SK-N-SH (cell line): Measurements from ENCODE around the gene PYY. TPM values are rescaled to one million over a fixed set of nuclear protein-coding genes. Genes with fewer than 3 reads are reported as not detected.

Experiments used
- CTCF ChIA-PET: fragments of 300-600, 350-600 bp; formaldehyde crosslinking; extraction: SDS; loops from one replicate; lab custom pipeline; 2021; lab: Yijun Ruan, JAX
- POLR2A ChIA-PET: fragments of 350-600 bp; sonication (Branson Sonifier 250); formaldehyde crosslinking; extraction: SDS; loops from one replicate; lab custom pipeline; 2020; ENCODE audit warnings: antibody characterized with exemption, inconsistent platforms; lab: Yijun Ruan, JAX
- DNase-seq: peaks from one replicate; pipeline ENCODE4 v3.0.0; 2012
- H2AFZ ChIP-seq: fragments of 200-600 bp; sonication (generic); 2 replicates; pipeline ENCODE4 v1.8.1; 2016; ENCODE audit warnings: antibody characterized with exemption, mild to moderate bottlenecking, low read depth
- H3F3A ChIP-seq: fragments of 200-600 bp; sonication (generic); replicated peaks from 2 replicates; pipeline ENCODE3; 2016; ENCODE audit warnings: antibody characterized with exemption, mild to moderate bottlenecking; ENCODE audit not compliant: insufficient read depth
- H3K27ac ChIP-seq, 2 experiments: fragments of 200-500 bp in 1 of 2; fragments of 200-600 bp in 1 of 2; sonication (Bioruptor generic) in 1 of 2; sonication (generic), shearing (Covaris generic) in 1 of 2; 2 replicates each; pipeline versions ENCODE4 v1.5.1 to v1.6.1; 2014 to 2016; ENCODE audit warnings: low read depth in 2 of 2, inconsistent platforms in 1 of 2, low read length in 1 of 2, mild to moderate bottlenecking in 1 of 2, mixed read lengths in 1 of 2
- H3K27me3 ChIP-seq: fragments of 200-600 bp; sonication (generic), shearing (Covaris generic); 2 replicates; pipeline ENCODE4 v1.6.1; 2016; ENCODE audit warnings: mixed run types; ENCODE audit not compliant: insufficient read depth
- H3K36me3 ChIP-seq, 2 experiments: fragments of 200-500 bp in 1 of 2; fragments of 200-600 bp in 1 of 2; sonication (Bioruptor generic) in 1 of 2; sonication (generic) in 1 of 2; replicated peaks in 1 of 2; 2 replicates each; pipeline versions ENCODE3 to v1.5.1; 2014 to 2016; ENCODE audit warnings: low read length in 1 of 2, mild to moderate bottlenecking in 1 of 2; ENCODE audit not compliant: insufficient read depth in 2 of 2, control insufficient read depth in 1 of 2
- H3K4me1 ChIP-seq, 2 experiments: fragments of 200-500 bp in 1 of 2; fragments of 200-600 bp in 1 of 2; sonication (Bioruptor generic) in 1 of 2; sonication (generic), shearing (Covaris generic) in 1 of 2; 2 replicates each; pipeline versions ENCODE4 v1.5.1 to v1.6.1; 2014 to 2016; ENCODE audit warnings: low read depth in 1 of 2, low read length in 1 of 2, mixed run types in 1 of 2; ENCODE audit not compliant: insufficient read depth in 2 of 2, control insufficient read depth in 1 of 2
- H3K4me2 ChIP-seq: fragments of 200-600 bp; sonication (generic), shearing (Covaris generic); 2 replicates; pipeline ENCODE4 v1.6.1; 2017; ENCODE audit warnings: mixed run types
- H3K4me3 ChIP-seq, 2 experiments: fragments of 200-500 bp in 1 of 2; fragments of 200-600 bp in 1 of 2; sonication (Bioruptor generic) in 1 of 2; sonication (generic), shearing (Covaris generic) in 1 of 2; 2 replicates each; pipeline versions ENCODE4 v1.5.1 to v1.8.1; 2014 to 2016; ENCODE audit warnings: low read depth in 2 of 2, inconsistent platforms in 1 of 2, low read length in 1 of 2, mild to moderate bottlenecking in 1 of 2, mixed read lengths in 1 of 2, moderate library complexity in 1 of 2
- H3K79me2 ChIP-seq: fragments of 200-600 bp; sonication (generic); 2 replicates; pipeline ENCODE4 v1.8.1; 2017; ENCODE audit warnings: mild to moderate bottlenecking; ENCODE audit not compliant: insufficient read depth
- H3K9ac ChIP-seq: fragments of 200-600 bp; sonication (generic); 2 replicates; pipeline ENCODE4 v1.6.1; 2017; ENCODE audit warnings: mixed run types
- H3K9me2 ChIP-seq: fragments of 200-600 bp; sonication (generic); 2 replicates; pipeline ENCODE4 v1.6.1; 2017; ENCODE audit warnings: mixed run types
- H3K9me3 ChIP-seq: fragments of 200-600 bp; sonication (generic); 2 replicates; pipeline ENCODE4 v1.6.1; 2017; ENCODE audit warnings: mixed run types, mild to moderate bottlenecking, moderate library complexity
- H4K20me1 ChIP-seq: fragments of 200-600 bp; sonication (generic); 2 replicates; pipeline ENCODE4 v1.6.1; 2017; ENCODE audit warnings: mild to moderate bottlenecking, mixed run types; ENCODE audit not compliant: insufficient read depth
- CHD2 ChIP-seq: fragments of 150-350 bp; IDR thresholded peaks from 2 replicates; pipeline ENCODE4 v1.6.1; 2018; ENCODE audit warnings: low read length; ENCODE audit not compliant: partially characterized antibody
- ELF1 ChIP-seq: IDR thresholded peaks from 2 replicates; pipeline ENCODE4 v1.4.0; 2012
- EZH2phosphoT487 ChIP-seq: fragments of 200-600 bp; sonication (generic); IDR thresholded peaks from 2 replicates; pipeline ENCODE4 v1.6.1; 2017; ENCODE audit warnings: low read depth, mixed run types, mild to moderate bottlenecking, antibody characterized with exemption, moderate library complexity, borderline replicate concordance
- FOXJ3 ChIP-seq: sonication (generic); formaldehyde crosslinking; IDR thresholded peaks from 2 replicates; pipeline ENCODE4 v1.5.1; 2020; ENCODE audit warnings: mild to moderate bottlenecking, missing genetic modification reagents
- FOXM1 ChIP-seq: IDR thresholded peaks from 2 replicates; pipeline ENCODE4 v1.4.0; 2012; ENCODE audit warnings: low read depth, mild to moderate bottlenecking
- GATA2 ChIP-seq: sonication (generic); formaldehyde crosslinking; IDR thresholded peaks from 2 replicates; pipeline ENCODE4 v1.5.0; 2020; ENCODE audit warnings: mild to moderate bottlenecking, missing genetic modification reagents
- NRF1 ChIP-seq: IDR thresholded peaks from 2 replicates; pipeline ENCODE4 v1.6.1; 2012; ENCODE audit warnings: low read depth, mild to moderate bottlenecking, low read length
- RCOR1 ChIP-seq: fragments of 150-350 bp; IDR thresholded peaks from 2 replicates; pipeline ENCODE4 v1.6.1; 2017; ENCODE audit warnings: antibody characterized with exemption, low read length
- RFX5 ChIP-seq: IDR thresholded peaks from 2 replicates; pipeline ENCODE4 v1.6.1; 2012; ENCODE audit warnings: mild to moderate bottlenecking, improper control_type of control experiment, low read length
- RXRA ChIP-seq: IDR thresholded peaks from 2 replicates; pipeline ENCODE4 v1.4.0; 2012; ENCODE audit warnings: low read depth, mild to moderate bottlenecking, borderline replicate concordance
- SIN3A ChIP-seq: IDR thresholded peaks from 2 replicates; pipeline ENCODE4 v1.6.1; 2012; ENCODE audit warnings: low read depth, mild to moderate bottlenecking, low read length, moderate library complexity, borderline replicate concordance
- SMC3 ChIP-seq: IDR thresholded peaks from 2 replicates; pipeline ENCODE4 v1.6.1; 2012; ENCODE audit warnings: low read depth, low read length, improper control_type of control experiment
- TAF1 ChIP-seq: IDR thresholded peaks from 2 replicates; pipeline ENCODE4 v1.6.1; 2012; ENCODE audit warnings: low read depth, mild to moderate bottlenecking, low read length, moderate library complexity, borderline replicate concordance
- TEAD4 ChIP-seq: IDR thresholded peaks from 2 replicates; pipeline ENCODE4 v1.4.0; 2012; ENCODE audit warnings: mild to moderate bottlenecking, borderline replicate concordance; ENCODE audit not compliant: insufficient read depth
- WGBS: methylation state at CpG from one replicate; pipeline ENCODE4 v1.1.6; 2017; ENCODE audit warnings: low lambda C conversion rate; 5-methylcytosine and 5-hydroxymethylcytosine counted together
- polyA plus RNA-seq, 3 experiments: library from polyadenylated mRNA; depleted of rRNA; stranded (reverse); fragments of >200 nt; gene quantifications; 2 replicates each; pipeline ENCODE4 v1.2.3, GENCODE V29; 2012
- TF ChIP-seq, protein P1 (sequence below): fragments of 150-350 bp; IDR thresholded peaks from 2 replicates; pipeline ENCODE4 v1.6.1; 2016; ENCODE audit warnings: mild to moderate bottlenecking, low read depth, low read length
- TF ChIP-seq, protein P2 (sequence below): fragments of 200-600 bp; sonication (generic); IDR thresholded peaks from 2 replicates; pipeline ENCODE4 v1.6.1; 2017; ENCODE audit warnings: antibody characterized with exemption, mild to moderate bottlenecking, moderate library complexity
- TF ChIP-seq, protein P3 (sequence below): IDR thresholded peaks from 2 replicates; pipeline ENCODE4 v1.4.0; 2012; ENCODE audit warnings: low read depth, borderline replicate concordance
- TF ChIP-seq, protein P4 (sequence below): IDR thresholded peaks from 2 replicates; pipeline ENCODE4 v1.4.0; 2012; ENCODE audit warnings: low read depth, borderline replicate concordance
- TF ChIP-seq, protein P5 (sequence below): IDR thresholded peaks from 2 replicates; pipeline ENCODE4; 2012

Gene PYY
- polyA plus RNA-seq, 1 of the 3 experiments (the other 2 are of a cell fraction), result 0.21 TPM

DNA sequence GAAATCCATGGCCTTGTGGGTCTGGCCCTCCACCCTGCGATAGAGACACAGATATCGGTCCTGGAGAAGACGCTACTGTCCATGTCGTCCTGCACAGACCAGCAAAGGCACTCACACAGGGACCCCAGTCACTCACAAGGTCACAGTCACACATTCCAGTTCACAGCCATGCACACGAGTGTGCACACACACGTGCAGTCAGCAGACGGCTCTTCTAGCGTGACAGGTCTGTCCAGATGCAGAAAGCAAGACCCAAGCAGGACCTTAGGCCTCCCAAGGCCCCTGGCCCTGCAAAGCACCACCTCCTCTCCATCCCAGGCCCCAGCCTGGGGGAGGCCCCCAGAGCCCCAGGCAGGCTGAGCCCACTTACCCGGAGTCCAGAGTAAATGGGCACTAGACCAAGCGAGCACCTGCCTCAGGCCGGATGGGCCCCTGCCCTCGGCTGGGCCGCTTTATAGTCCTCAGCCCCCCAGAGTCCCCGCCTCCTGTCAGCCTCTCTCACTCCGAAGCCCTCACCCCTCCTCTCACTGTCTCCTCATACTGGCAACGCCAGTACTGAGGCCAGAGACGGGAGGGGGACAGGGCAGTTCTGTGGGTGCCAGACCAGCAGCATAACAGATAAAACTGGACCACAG lies 11.6 kb downstream of the PYY start, which contains the start of gene PPY:
Gene PPY (minus strand): TSS at position 426 of the 635 bp plus-strand sequence. CDS start 822 bp downstream, outside the sequence.
- H3K36me3 ChIP-seq, result no peaks in the 10 kb centered on the region
- peaks cover 0 to 10% of the 10 kb centered on the region in 2 experiments; a peak in 1 of 4 replicates for H3K4me1 ChIP-seq
- ChIA-PET POLR2A (no interaction called here), CTCF (interaction anchor here (1.2 to 18.2 kb wide), 13 partner anchors 12 to 400 kb away, joined by 4 to 638 read pairs (median 14); partner anchors contain the start of genes CD300LG, MPP2, NAGS and PYY)
- H3K27ac ChIP-seq, result no peak within 1 kb of the TSS
- no peaks in the 10 kb centered on the region for H3K9me2 ChIP-seq
- no peak within 1 kb of the TSS for H2AFZ ChIP-seq
- no peaks in the 10 kb centered on the region for H3F3A ChIP-seq
- H3K9me3 ChIP-seq, result no peaks in the 10 kb centered on the region
- no peaks in the 10 kb centered on the region for H4K20me1 ChIP-seq
- WGBS, result 87% methylated on average over 9 of the region's 17 CpGs
- no peak for TF ChIP-seq CHD2
- TF ChIP-seq, protein P1, sequence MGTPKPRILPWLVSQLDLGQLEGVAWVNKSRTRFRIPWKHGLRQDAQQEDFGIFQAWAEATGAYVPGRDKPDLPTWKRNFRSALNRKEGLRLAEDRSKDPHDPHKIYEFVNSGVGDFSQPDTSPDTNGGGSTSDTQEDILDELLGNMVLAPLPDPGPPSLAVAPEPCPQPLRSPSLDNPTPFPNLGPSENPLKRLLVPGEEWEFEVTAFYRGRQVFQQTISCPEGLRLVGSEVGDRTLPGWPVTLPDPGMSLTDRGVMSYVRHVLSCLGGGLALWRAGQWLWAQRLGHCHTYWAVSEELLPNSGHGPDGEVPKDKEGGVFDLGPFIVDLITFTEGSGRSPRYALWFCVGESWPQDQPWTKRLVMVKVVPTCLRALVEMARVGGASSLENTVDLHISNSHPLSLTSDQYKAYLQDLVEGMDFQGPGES, result no peak
- TF ChIP-seq, protein P2, sequence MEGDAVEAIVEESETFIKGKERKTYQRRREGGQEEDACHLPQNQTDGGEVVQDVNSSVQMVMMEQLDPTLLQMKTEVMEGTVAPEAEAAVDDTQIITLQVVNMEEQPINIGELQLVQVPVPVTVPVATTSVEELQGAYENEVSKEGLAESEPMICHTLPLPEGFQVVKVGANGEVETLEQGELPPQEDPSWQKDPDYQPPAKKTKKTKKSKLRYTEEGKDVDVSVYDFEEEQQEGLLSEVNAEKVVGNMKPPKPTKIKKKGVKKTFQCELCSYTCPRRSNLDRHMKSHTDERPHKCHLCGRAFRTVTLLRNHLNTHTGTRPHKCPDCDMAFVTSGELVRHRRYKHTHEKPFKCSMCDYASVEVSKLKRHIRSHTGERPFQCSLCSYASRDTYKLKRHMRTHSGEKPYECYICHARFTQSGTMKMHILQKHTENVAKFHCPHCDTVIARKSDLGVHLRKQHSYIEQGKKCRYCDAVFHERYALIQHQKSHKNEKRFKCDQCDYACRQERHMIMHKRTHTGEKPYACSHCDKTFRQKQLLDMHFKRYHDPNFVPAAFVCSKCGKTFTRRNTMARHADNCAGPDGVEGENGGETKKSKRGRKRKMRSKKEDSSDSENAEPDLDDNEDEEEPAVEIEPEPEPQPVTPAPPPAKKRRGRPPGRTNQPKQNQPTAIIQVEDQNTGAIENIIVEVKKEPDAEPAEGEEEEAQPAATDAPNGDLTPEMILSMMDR, result no peak
- TF ChIP-seq RXRA, result no peak
- no peak for TF ChIP-seq ELF1
- no peak for TF ChIP-seq TAF1
- TF ChIP-seq FOXJ3, result no peak
- TF ChIP-seq, protein P3, sequence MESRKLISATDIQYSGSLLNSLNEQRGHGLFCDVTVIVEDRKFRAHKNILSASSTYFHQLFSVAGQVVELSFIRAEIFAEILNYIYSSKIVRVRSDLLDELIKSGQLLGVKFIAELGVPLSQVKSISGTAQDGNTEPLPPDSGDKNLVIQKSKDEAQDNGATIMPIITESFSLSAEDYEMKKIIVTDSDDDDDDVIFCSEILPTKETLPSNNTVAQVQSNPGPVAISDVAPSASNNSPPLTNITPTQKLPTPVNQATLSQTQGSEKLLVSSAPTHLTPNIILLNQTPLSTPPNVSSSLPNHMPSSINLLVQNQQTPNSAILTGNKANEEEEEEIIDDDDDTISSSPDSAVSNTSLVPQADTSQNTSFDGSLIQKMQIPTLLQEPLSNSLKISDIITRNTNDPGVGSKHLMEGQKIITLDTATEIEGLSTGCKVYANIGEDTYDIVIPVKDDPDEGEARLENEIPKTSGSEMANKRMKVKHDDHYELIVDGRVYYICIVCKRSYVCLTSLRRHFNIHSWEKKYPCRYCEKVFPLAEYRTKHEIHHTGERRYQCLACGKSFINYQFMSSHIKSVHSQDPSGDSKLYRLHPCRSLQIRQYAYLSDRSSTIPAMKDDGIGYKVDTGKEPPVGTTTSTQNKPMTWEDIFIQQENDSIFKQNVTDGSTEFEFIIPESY, result no peak
- TF ChIP-seq NRF1, result no peak
- no peak for TF ChIP-seq SMC3
- no peak for TF ChIP-seq EZH2phosphoT487
- TF ChIP-seq, protein P4, sequence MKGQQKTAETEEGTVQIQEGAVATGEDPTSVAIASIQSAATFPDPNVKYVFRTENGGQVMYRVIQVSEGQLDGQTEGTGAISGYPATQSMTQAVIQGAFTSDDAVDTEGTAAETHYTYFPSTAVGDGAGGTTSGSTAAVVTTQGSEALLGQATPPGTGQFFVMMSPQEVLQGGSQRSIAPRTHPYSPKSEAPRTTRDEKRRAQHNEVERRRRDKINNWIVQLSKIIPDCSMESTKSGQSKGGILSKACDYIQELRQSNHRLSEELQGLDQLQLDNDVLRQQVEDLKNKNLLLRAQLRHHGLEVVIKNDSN, result no peak
- no peak for TF ChIP-seq SIN3A
- TF ChIP-seq GATA2 (CRISPR knock-in tag), result no peak
- no peak for TF ChIP-seq RFX5
- TF ChIP-seq TEAD4, result no peak
- no peak for TF ChIP-seq RCOR1
- TF ChIP-seq, protein P5, sequence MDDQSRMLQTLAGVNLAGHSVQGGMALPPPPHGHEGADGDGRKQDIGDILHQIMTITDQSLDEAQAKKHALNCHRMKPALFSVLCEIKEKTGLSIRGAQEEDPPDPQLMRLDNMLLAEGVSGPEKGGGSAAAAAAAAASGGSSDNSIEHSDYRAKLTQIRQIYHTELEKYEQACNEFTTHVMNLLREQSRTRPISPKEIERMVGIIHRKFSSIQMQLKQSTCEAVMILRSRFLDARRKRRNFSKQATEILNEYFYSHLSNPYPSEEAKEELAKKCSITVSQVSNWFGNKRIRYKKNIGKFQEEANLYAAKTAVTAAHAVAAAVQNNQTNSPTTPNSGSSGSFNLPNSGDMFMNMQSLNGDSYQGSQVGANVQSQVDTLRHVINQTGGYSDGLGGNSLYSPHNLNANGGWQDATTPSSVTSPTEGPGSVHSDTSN, result no peak
- TF ChIP-seq FOXM1, result no peak
- H3K4me3 ChIP-seq, result no peak within 1 kb of the TSS
- no peak within 1 kb of the TSS for H3K4me2 ChIP-seq
- H3K27me3 ChIP-seq, result no peaks in the 10 kb centered on the region
- no peak for DNase-seq
- no peak within 1 kb of the TSS for H3K9ac ChIP-seq
- no peaks in the 10 kb centered on the region for H3K79me2 ChIP-seq
